Muscle layer of duodenum (tissue), 2 donors: ENCODE measurements around the gene PPEF2.

Experiments
- H3K27ac ChIP-seq: one replicate; pipeline ENCODE4 v1.7.0; 2013; ENCODE audit warnings: mild to moderate bottlenecking, low read length
- H3K27me3 ChIP-seq: one replicate; pipeline ENCODE4 v1.7.0; 2013; ENCODE audit warnings: low read depth, mild to moderate bottlenecking, control low read depth, low read length
- H3K36me3 ChIP-seq, 2 donors: one replicate each; pipeline ENCODE4 v1.7.0; 2013; ENCODE audit warnings: low read length in 2 of 2, control low read depth in 1 of 2, mild to moderate bottlenecking in 1 of 2; ENCODE audit not compliant: insufficient read depth in 2 of 2, control insufficient read depth in 1 of 2
- H3K4me1 ChIP-seq, 2 donors: one replicate each; pipeline ENCODE4 v1.7.0; 2013; ENCODE audit warnings: low read length in 2 of 2, mild to moderate bottlenecking in 2 of 2, control low read depth in 1 of 2, moderate library complexity in 1 of 2; ENCODE audit not compliant: insufficient read depth in 2 of 2, control insufficient read depth in 1 of 2
- H3K4me3 ChIP-seq, 2 donors: one replicate each; pipeline ENCODE4 v1.7.0; 2013; ENCODE audit warnings: low read length in 2 of 2, low read depth in 1 of 2, mild to moderate bottlenecking in 1 of 2
- H3K9me3 ChIP-seq, 2 donors: one replicate each; pipeline ENCODE4 v1.7.0; 2013; ENCODE audit warnings: low read length in 2 of 2, control low read depth in 1 of 2, mild to moderate bottlenecking in 1 of 2; ENCODE audit not compliant: control insufficient read depth in 1 of 2
- donor health status: healthy.

Gene PPEF2

DNA sequence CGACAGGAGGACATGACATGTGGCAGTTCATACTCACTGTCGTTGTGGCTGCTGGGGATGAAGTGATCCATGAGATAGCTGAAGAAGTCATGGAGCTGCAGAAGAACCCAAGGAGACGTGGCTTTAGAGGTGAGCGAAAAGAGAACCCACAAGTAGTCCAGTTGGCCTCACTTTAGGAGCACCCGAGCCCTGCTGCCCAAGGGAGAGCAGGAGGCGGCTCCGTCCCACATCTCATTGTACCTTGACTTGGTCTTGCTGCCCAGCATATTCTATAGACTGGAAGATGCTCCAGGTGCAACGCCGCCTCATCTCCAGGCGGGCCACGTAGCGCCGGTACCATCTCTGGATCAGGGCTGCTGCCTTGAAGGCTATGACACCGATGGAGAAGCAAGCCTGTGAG is 10.6 kb downstream of the PPEF2 start:
- Histone ChIP-seq H3K27me3 (no peaks in the 10 kb centered on the region), H3K4me3 (no peak overlapping the region), H3K36me3 (no peaks in the 10 kb centered on the region), H3K9me3 (no peaks in the 10 kb centered on the region), H3K27ac (no peak overlapping the region), H3K4me1 (no peaks in the 10 kb centered on the region)

DNA sequence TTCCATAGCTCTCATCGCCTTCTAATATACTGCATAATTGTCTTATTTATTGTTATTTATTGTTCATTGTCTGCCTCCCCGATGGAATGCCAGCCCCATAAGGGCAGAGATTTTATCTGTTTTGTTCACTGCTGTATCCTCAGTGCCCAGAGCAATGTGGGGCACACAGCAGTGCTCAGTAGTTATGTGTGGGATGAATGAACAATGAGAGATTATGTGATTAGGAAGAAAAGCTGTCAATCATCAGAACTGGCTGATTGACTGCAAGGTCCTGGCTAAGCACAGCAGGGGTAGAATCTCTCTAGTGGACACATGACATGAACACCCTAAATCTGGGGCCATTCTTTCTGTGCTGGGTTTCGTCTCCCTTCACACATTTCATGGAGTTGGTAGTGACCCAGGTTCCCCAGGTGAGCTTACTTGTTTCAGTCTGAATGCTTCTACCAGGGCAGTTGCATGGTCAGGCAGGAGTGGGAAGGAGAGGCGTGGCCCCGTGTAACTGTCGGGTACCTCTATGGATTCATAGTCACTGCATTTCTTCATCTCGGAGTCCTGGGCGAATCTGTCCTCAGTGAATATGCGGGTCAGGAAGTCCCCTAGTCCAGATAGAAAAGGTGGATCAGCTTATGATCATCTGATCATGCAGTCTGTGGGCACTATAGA is 12.6 kb downstream of the PPEF2 start:
- no peaks in the 10 kb centered on the region for H3K27me3 ChIP-seq
- H3K27ac ChIP-seq, result no peak overlapping the region
- H3K36me3 ChIP-seq, result no peaks in the 10 kb centered on the region
- no peaks in the 10 kb centered on the region for H3K9me3 ChIP-seq
- no peak overlapping the region for H3K4me3 ChIP-seq
- no peaks in the 10 kb centered on the region for H3K4me1 ChIP-seq

DNA sequence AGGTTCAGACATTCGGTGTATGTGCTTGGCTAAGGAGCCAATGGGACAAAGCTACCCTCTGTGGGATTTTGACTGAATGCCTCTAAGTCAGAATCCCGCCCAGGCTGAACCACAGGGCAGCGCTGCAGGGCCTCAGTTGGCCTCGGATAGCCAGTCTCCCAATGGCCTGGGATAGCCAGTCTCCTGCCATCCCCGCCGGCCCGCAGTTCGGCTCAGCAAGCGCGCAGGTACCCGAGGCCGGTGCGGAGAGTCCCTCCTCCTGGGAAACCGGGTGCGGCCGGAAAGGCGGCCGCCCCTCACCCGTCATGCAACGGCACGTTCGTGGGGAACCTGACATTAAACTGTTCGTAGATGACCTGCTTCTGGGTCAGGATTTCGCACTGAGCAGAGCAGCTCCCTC is 16.1 kb downstream of the PPEF2 start:
- Histone ChIP-seq H3K36me3 (no peaks in the 10 kb centered on the region), H3K27ac (no peak overlapping the region), H3K4me3 (no peak overlapping the region), H3K9me3 (no peaks in the 10 kb centered on the region), H3K4me1 (no peaks in the 10 kb centered on the region), H3K27me3 (no peaks in the 10 kb centered on the region)

DNA sequence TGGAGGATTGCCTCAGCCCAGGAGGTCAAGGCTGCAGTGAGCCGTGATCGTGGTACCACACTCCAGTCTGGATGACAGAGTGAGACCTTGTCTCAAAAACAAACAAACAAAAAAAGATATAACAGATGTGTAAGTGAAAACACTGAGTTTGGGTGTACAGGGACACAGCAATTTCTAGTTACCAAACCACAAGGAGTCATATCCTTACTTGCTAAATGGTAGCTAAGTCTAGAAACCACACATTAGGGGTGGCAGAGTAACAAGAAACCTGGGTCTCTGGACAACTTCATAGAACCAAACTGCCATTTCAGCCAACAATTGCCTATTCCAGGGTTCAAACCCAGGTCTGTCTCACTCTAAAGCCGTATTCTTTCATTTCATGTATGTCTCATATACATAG is 20.8 kb downstream of the PPEF2 start:
- H3K4me3 ChIP-seq, result no peak overlapping the region
- H3K27ac ChIP-seq, result no peak overlapping the region
- no peaks in the 10 kb centered on the region for H3K4me1 ChIP-seq
- no peaks in the 10 kb centered on the region for H3K27me3 ChIP-seq
- no peaks in the 10 kb centered on the region for H3K36me3 ChIP-seq
- no peaks in the 10 kb centered on the region for H3K9me3 ChIP-seq

DNA sequence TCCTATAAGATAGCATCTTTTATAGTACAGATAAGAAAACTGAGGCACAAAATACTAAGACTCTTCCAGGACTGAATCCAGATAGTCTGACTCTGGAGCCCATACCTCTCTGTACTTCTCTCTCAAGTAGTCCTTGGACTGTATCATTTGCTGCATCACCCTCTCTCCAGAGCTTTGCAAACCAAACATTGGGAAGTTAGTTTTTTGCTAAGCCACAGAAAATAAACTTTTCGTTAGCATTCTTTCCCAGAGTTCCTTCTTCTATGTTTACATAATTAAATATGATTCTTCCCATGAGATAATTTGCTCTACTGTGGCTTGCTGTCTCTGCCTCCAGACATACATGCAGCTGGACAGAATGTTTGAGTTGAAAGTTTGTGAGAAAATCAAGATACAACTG is 22.0 kb downstream of the PPEF2 start:
- H3K27me3 ChIP-seq, result no peaks in the 10 kb centered on the region
- no peaks in the 10 kb centered on the region for H3K36me3 ChIP-seq
- no peak overlapping the region for H3K4me3 ChIP-seq
- H3K9me3 ChIP-seq, result no peaks in the 10 kb centered on the region
- H3K4me1 ChIP-seq, result no peaks in the 10 kb centered on the region
- no peak overlapping the region for H3K27ac ChIP-seq

DNA sequence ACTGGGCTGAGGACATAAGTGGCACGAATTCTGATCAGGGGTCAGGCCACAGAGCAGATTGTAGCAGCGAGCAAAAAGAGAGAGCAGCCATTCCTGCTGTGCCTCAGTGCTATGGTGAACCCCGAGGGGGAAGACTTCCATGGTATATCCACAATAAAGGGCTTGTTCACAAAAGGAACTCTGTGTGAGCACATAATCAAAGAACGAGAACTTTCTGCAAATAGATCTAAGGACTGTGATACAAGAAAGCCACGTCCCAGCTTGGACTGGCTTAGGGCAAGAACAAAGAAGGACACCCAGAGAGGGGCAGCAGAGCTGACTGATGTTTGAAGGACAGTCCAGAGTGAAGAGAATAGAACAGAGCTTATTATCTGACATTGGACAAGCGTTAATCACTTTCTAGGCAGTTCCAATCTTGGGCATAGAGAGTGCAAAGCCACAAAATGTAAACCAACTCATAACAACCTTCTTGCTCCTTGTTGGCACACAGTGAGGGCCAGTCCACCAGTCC is 24.0 kb downstream of the PPEF2 start:
- no peaks in the 10 kb centered on the region for H3K36me3 ChIP-seq

DNA sequence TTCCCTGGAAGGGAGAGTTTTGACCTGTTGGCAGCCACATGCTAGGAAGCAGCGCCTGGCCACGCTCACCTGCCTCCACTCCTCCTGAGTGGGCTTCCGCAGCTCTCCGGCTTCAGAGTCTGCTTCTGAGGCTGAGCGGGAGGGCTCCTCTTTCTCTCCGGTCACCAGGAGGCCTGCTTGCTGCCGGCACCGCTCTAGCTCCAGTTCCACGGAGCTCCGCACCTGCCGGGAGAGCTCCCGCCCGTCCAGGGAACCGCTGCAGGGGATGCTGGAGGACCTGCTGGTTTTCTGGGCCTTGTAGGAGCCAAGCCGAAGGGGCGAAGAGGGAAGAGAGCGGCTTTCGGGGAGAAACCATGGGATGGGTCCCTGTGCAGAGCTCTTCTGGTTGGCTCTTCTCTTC is 26.0 kb downstream of the PPEF2 start:
- H3K27me3 ChIP-seq, result no peaks in the 10 kb centered on the region
- no peaks in the 10 kb centered on the region for H3K36me3 ChIP-seq
- no peaks in the 10 kb centered on the region for H3K9me3 ChIP-seq
- H3K4me3 ChIP-seq, result no peak overlapping the region
- no peaks in the 10 kb centered on the region for H3K4me1 ChIP-seq
- no peak overlapping the region for H3K27ac ChIP-seq

More for the DNA sequence above, 24.0 kb downstream of the PPEF2 start:
- Histone ChIP-seq H3K9me3 (no peaks in the 10 kb centered on the region), H3K4me3 (no peak overlapping the region), H3K27ac (no peak overlapping the region), H3K27me3 (no peaks in the 10 kb centered on the region), H3K4me1 (no peaks in the 10 kb centered on the region)

DNA sequence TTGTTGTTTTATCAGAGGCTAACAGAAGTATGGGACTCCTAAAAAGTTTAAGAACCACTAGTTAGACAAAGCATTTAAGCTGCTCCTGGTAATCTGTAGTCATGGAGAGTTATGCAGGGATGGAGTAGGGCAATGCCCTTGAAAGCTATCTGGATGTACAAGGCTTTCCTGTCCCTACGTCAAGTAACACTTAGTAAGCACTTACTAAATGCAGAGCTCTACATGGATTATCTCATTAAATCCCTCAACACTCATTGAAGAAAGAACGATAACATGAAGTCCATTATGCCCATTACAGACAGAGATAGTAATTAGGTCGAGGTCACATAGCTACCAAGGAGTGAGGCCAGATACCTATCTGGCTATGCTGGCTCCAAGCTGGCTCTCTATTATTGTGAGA is 33.2 kb downstream of the PPEF2 start:
- H3K4me3 ChIP-seq, result no peak overlapping the region
- H3K9me3 ChIP-seq, result no peaks in the 10 kb centered on the region
- no peaks in the 10 kb centered on the region for H3K36me3 ChIP-seq
- no peaks in the 10 kb centered on the region for H3K4me1 ChIP-seq
- H3K27ac ChIP-seq, result no peak overlapping the region
- no peaks in the 10 kb centered on the region for H3K27me3 ChIP-seq

DNA sequence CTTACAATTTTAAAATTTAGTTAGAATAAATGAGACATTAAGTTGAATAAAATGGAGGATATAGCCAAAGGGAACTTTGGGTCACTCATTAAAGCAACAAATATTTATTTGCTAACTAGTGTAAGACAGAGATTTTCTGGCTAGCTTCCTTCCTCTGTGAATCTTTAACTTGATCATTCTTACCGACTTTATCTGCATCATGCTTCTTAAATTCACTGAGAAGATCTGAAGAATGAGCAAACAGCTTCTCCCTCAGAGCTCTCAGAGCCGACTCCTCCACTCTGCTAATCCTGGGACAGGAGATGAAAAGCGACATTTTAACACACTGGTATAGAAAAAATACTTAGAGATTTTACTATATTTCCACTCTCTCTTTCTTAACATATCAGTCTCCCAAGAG is 35.1 kb downstream of the PPEF2 start:
- H3K9me3 ChIP-seq, result no peaks in the 10 kb centered on the region
- H3K4me1 ChIP-seq, result no peaks in the 10 kb centered on the region
- no peaks in the 10 kb centered on the region for H3K27me3 ChIP-seq
- no peak overlapping the region for H3K27ac ChIP-seq
- no peaks in the 10 kb centered on the region for H3K36me3 ChIP-seq
- H3K4me3 ChIP-seq, result no peak overlapping the region

DNA sequence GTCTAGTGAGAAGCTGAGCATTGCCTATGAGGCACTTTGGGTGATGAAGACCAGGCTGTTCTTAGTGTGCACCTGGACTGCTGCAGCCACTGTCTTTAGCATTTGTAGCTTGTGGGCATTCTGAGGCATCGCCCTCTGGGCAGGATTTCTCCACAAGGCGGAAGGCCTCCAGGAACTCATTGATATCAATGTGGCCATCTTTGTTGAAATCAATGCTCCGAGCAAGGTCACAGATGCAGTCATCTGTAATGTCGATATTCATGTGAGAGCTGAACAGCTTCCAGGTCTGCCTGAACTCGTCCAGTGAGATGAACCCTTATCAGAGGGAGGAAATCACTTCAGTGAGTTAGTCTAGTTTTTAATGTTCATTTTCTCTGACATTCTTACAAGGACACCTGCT is 41.6 kb downstream of the PPEF2 start:
- H3K9me3 ChIP-seq, result peaks cover 0 to 4% of the 10 kb centered on the region in 2 donors
- no peaks in the 10 kb centered on the region for H3K4me1 ChIP-seq
- no peak overlapping the region for H3K27ac ChIP-seq
- H3K27me3 ChIP-seq, result no peaks in the 10 kb centered on the region
- no peak overlapping the region for H3K4me3 ChIP-seq
- no peaks in the 10 kb centered on the region for H3K36me3 ChIP-seq

DNA sequence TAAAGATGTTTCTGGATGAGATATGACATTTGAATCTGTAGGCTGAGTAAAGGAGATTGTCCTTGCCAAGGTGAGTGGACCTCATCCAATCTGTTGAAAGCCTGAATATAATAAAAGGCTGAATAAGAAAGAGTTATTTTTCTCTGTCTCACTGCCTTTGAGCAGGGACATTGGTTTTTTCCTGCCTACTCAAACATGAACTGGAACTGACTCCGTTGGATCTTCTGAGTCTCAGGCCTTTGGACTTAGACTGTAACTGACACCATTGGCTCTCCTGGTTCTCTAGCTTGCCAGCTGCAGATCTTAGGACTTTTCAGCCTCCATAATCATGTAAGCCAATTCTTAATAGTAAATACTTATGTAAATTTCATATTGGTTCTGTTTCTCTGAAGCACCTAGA is 43.5 kb downstream of the PPEF2 start:
- no peaks in the 10 kb centered on the region for H3K36me3 ChIP-seq

DNA sequence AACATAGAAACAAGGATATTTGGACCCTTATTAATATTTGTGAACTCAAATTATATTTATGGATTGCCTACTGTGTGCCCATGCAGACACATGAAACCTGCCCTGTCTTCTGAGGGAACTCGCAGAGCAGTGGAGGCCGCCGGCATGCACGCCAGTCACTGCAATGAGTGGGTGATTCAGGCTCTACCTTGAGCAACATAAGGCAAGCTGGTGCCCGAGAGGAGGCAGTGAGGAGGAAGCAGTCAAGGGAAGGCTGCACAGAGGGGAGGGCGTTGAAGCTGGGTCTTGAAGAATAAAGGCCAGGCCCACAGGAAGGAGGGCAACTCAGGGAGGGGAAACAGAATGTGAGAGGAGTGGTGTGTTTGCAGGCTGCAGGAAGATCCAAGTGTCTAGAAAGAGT is 52.8 kb downstream of the PPEF2 start:
- Histone ChIP-seq H3K27ac (no peak overlapping the region), H3K27me3 (no peaks in the 10 kb centered on the region), H3K4me1 (peaks cover 0 to under 1% of the 10 kb centered on the region in 2 donors), H3K4me3 (no peak overlapping the region), H3K36me3 (no peaks in the 10 kb centered on the region), H3K9me3 (no peaks in the 10 kb centered on the region)

More for the DNA sequence above, 43.5 kb downstream of the PPEF2 start:
- Histone ChIP-seq H3K27me3 (no peaks in the 10 kb centered on the region), H3K27ac (no peak overlapping the region), H3K9me3 (peaks cover 0 to 4% of the 10 kb centered on the region in 2 donors), H3K4me3 (no peak overlapping the region), H3K4me1 (no peaks in the 10 kb centered on the region)
